Stimulated activated CD8-positive, alpha-beta memory T cell treated with anti-CD3 and anti-CD28 coated beads, Interleukin-4, amount 100 ng/mL, for 24 hours (primary cell): Measurements from ENCODE around the gene CADPS.

Experiments used
- DNase-seq: peaks from one replicate; pipeline ENCODE4 v3.0.0-alpha.2; 2020; ENCODE audit warnings: low read depth

CADPS gene

GRCh38 chr3:62632510-62633294, 242.5 kb downstream of the CADPS start:
- DNase-seq = no peak

GRCh38 chr3:62631488-62631887, 243.7 kb downstream of the CADPS start:
- DNase-seq = no peak

GRCh38 chr3:62630664-62631063, 244.6 kb downstream of the CADPS start:
- DNase-seq = no peak

- DNase-seq = no peak
Measured at GRCh38 chr3:62625268-62625667, 249.9 kb downstream of the CADPS start.

- no peak for DNase-seq
Measured at GRCh38 chr3:62624185-62624584, 251.0 kb downstream of the CADPS start.

- DNase-seq = no peak
Measured at GRCh38 chr3:62622553-62623174, 252.6 kb downstream of the CADPS start.

- DNase-seq = no peak
Measured at GRCh38 chr3:62621925-62622324, 253.3 kb downstream of the CADPS start.

GRCh38 chr3:62621176-62621575, 254.0 kb downstream of the CADPS start:
- no peak for DNase-seq

GRCh38 chr3:62615258-62615849, 259.9 kb downstream of the CADPS start:
- no peak for DNase-seq

GRCh38 chr3:62614527-62614926, 260.7 kb downstream of the CADPS start:
- no peak for DNase-seq

- DNase-seq = no peak
Measured at GRCh38 chr3:62611541-62612240, 263.5 kb downstream of the CADPS start.

- no peak for DNase-seq
Measured at GRCh38 chr3:62607287-62608029, 267.8 kb downstream of the CADPS start.

GRCh38 chr3:62605413-62606068, 269.7 kb downstream of the CADPS start:
- no peak for DNase-seq

GRCh38 chr3:62604751-62605351, 270.4 kb downstream of the CADPS start:
- DNase-seq = no peak

GRCh38 chr3:62604298-62604697, 270.9 kb downstream of the CADPS start:
- no peak for DNase-seq

GRCh38 chr3:62602987-62603386, 272.2 kb downstream of the CADPS start:
- DNase-seq = no peak

- DNase-seq = no peak
Measured at GRCh38 chr3:62602129-62602770, 273.0 kb downstream of the CADPS start.

GRCh38 chr3:62601238-62602070, 273.8 kb downstream of the CADPS start:
- DNase-seq = no peak

- DNase-seq = no peak
Measured at GRCh38 chr3:62600033-62600432, 275.2 kb downstream of the CADPS start.

GRCh38 chr3:62597491-62597890, 277.7 kb downstream of the CADPS start:
- DNase-seq = no peak
